22Rv1 (cell line): ENCODE results near the gene HOXA13.

Source experiments
- ZFX ChIP-seq: fragments of 450-650 bp; IDR thresholded peaks from 2 replicates; pipeline ENCODE4 v1.6.1; 2017; ENCODE audit warnings: antibody characterized with exemption, borderline replicate concordance
- TF ChIP-seq, protein P1 (sequence below): fragments of 450-650 bp; IDR thresholded peaks from 2 replicates; pipeline ENCODE4 v1.5.1; 2017; ENCODE audit warnings: mild to moderate bottlenecking

DNA sequence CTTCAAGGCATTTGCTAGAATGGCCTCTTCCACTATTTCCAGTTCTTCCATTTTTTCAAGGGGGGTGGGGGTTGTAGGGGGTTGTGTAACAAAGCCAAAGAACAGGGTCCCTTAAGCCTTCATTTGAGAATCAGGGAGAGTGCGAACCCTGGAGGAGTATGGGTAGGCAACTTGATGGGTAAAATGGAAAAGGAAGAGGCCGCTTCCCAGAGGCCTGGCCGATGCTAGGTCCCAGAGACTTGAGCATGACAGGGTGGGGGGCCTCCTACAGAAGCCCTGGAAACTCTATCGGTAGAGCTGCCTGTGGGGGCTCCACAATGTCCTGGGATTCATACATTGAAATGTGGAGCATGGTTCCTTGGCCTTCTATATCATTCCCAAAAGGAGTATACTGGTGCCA, 9.1 kb upstream of the HOXA13 start:
- TF ChIP-seq, protein P1, sequence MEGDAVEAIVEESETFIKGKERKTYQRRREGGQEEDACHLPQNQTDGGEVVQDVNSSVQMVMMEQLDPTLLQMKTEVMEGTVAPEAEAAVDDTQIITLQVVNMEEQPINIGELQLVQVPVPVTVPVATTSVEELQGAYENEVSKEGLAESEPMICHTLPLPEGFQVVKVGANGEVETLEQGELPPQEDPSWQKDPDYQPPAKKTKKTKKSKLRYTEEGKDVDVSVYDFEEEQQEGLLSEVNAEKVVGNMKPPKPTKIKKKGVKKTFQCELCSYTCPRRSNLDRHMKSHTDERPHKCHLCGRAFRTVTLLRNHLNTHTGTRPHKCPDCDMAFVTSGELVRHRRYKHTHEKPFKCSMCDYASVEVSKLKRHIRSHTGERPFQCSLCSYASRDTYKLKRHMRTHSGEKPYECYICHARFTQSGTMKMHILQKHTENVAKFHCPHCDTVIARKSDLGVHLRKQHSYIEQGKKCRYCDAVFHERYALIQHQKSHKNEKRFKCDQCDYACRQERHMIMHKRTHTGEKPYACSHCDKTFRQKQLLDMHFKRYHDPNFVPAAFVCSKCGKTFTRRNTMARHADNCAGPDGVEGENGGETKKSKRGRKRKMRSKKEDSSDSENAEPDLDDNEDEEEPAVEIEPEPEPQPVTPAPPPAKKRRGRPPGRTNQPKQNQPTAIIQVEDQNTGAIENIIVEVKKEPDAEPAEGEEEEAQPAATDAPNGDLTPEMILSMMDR, result no peak
- no peak for TF ChIP-seq ZFX
